Keratinocyte (primary cell): Measurements from ENCODE around the gene FREM2. TPM values are rescaled to one million over a fixed set of nuclear protein-coding genes. Genes with fewer than 3 reads are reported as not detected.

Experiments used
- DNase-seq: peaks from one replicate; pipeline ENCODE4 v3.0.0-alpha.2; 2011; ENCODE audit warnings: low read depth, missing footprints, low spot score
- FAIRE-seq: peaks from 2 replicates; lab custom pipeline; 2011; peaks lifted over from hg19 to GRCh38; lab: Jason Lieb, UNC
- H2AFZ ChIP-seq: 2 replicates; pipeline ENCODE4 v1.6.0; 2012; ENCODE audit warnings: low read length, control low read depth, inconsistent platforms; ENCODE audit not compliant: control insufficient read depth
- H3K27ac ChIP-seq: 2 replicates; pipeline ENCODE4 v1.5.1; 2011; ENCODE audit warnings: low read length; ENCODE audit not compliant: control insufficient read depth, insufficient read depth
- H3K27me3 ChIP-seq: 3 replicates; pipeline ENCODE4 v1.6.0; 2011; ENCODE audit warnings: low read length; ENCODE audit not compliant: control insufficient read depth, insufficient read depth; ENCODE audit errors: extremely low read depth
- H3K36me3 ChIP-seq, 2 experiments: 2 replicates in 1 of 2; 3 replicates in 1 of 2; pipeline ENCODE4 v1.5.1; 2011; ENCODE audit warnings: low read length in 2 of 2, mild to moderate bottlenecking in 1 of 2; ENCODE audit not compliant: control insufficient read depth in 2 of 2, insufficient read depth in 2 of 2; ENCODE audit errors: extremely low read depth in 1 of 2
- H3K4me1 ChIP-seq: 3 replicates; pipeline ENCODE4 v1.5.1; 2011; ENCODE audit warnings: low read length; ENCODE audit not compliant: control insufficient read depth, insufficient read depth; ENCODE audit errors: extremely low read depth
- H3K4me2 ChIP-seq: 3 replicates; pipeline ENCODE4 v1.6.0; 2011; ENCODE audit warnings: low read depth, low read length; ENCODE audit not compliant: control insufficient read depth, insufficient read depth; ENCODE audit errors: extremely low read depth
- H3K4me3 ChIP-seq, 3 experiments: fragments of 200-600 bp in 1 of 3; sonication (generic) in 1 of 3; 2 replicates in 2 of 3; 3 replicates in 1 of 3; pipeline ENCODE4 v1.5.1; 2011 to 2016; ENCODE audit warnings: low read length in 3 of 3, mild to moderate bottlenecking in 3 of 3, control low read depth in 2 of 3, inconsistent platforms in 1 of 3, low read depth in 1 of 3, mixed read lengths in 1 of 3, mixed run types in 1 of 3, moderate library complexity in 1 of 3; ENCODE audit not compliant: control insufficient read depth in 2 of 3, insufficient read depth in 2 of 3; ENCODE audit errors: extremely low read depth in 1 of 3
- H3K79me2 ChIP-seq: 2 replicates; pipeline ENCODE4 v1.6.0; 2012; ENCODE audit warnings: low read length; ENCODE audit not compliant: control insufficient read depth, insufficient read depth
- H3K9ac ChIP-seq: 3 replicates; pipeline ENCODE4 v1.6.0; 2011; ENCODE audit warnings: low read length; ENCODE audit not compliant: control insufficient read depth, insufficient read depth; ENCODE audit errors: extremely low read depth
- H3K9me1 ChIP-seq: 3 replicates; pipeline ENCODE4 v1.6.0; 2011; ENCODE audit warnings: low read length; ENCODE audit not compliant: control insufficient read depth, insufficient read depth; ENCODE audit errors: extremely low read depth
- H3K9me3 ChIP-seq: 2 replicates; pipeline ENCODE4 v1.5.1; 2012; ENCODE audit warnings: low read depth, low read length; ENCODE audit not compliant: control insufficient read depth
- H4K20me1 ChIP-seq: 3 replicates; pipeline ENCODE4 v1.6.0; 2011; ENCODE audit warnings: low read length; ENCODE audit not compliant: control insufficient read depth, insufficient read depth; ENCODE audit errors: extremely low read depth
- EZH2 ChIP-seq: IDR thresholded peaks from one replicate; pipeline ENCODE4 v1.6.1; 2012; ENCODE audit warnings: inconsistent platforms, mild to moderate bottlenecking, low read length, moderate library complexity
- dilution Hi-C: fragments of 300-500 bp; cut with MboI; formaldehyde crosslinking; loops from one replicate; pipeline ENCODE4 v1.7.0; 2020; ENCODE audit warnings: low sequenced_read_pairs; ENCODE audit not compliant: extremely low pct_ligation_motif_present
- polyA plus RNA-seq, 5 experiments: library from polyadenylated mRNA; depleted of rRNA in 3 of 5; stranded (reverse) in 3 of 5; stranded (forward) in 1 of 5; unstranded in 1 of 5; fragments of >200 nt; gene quantifications; 1 replicate in 1 of 5; 2 replicates in 3 of 5; 3 replicates in 1 of 5; pipeline versions ENCODE4 v1.2.1 to v1.2.3, GENCODE V29; 2011 to 2012; ENCODE audit warnings: missing spikeins in 2 of 5, low read depth in 1 of 5, low replicate concordance in 1 of 5
- TF ChIP-seq, protein P1 (sequence below), 3 experiments: IDR thresholded peaks in 1 of 3; conservative IDR thresholded peaks in 1 of 3; optimal IDR thresholded peaks in 1 of 3; 2 replicates in 2 of 3; 3 replicates in 1 of 3; pipeline versions ENCODE3 to v1.5.1; 2011; ENCODE audit warnings: low read length in 3 of 3, mild to moderate bottlenecking in 3 of 3, moderate library complexity in 2 of 3, control low read depth in 1 of 3, inconsistent platforms in 1 of 3; ENCODE audit not compliant: insufficient read depth in 2 of 3; ENCODE audit errors: extremely low read depth in 1 of 3

Gene FREM2
- polyA plus RNA-seq, 1 donor (not counting 4 experiments of a cell fraction or from before 2014, with no cell fraction given), result 0.01 TPM

DNA sequence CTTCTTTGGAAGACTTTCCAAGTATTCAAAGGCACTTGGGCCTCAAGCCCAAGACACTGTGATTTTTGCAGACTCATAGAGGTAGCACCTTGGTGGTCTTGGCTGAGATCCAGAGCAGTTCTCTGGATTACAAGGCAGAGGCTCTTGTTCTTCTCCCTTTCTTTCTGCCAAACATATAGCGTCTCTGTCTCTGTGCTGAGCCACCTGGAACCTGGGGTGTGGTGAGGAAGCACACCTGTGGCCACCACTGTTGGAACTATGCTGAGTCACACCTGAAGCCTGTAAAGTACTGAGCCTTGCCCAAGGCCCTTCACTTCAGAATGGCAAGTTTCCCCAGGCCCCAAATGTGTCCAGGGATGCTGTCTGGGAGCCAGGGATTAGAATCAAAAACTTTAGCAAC is 127.5 kb downstream of the FREM2 start:
- H3K27me3 ChIP-seq, result no peaks in the 10 kb centered on the region
- H3K36me3 ChIP-seq, result no peaks in the 10 kb centered on the region
- peak overlapping the region; percentile 35 for H3K9ac ChIP-seq
- dilution Hi-C loops, result no loop called here
- H3K9me3 ChIP-seq, result no peaks in the 10 kb centered on the region
- H3K27ac ChIP-seq, result peak overlapping the region; percentile 53
- H3K4me2 ChIP-seq, result peak overlapping the region; percentile 63
- H3K4me1 ChIP-seq, result peaks cover 23% of the 10 kb centered on the region
- DNase-seq (no peak), FAIRE-seq (peak; percentile 100)
- no peaks in the 10 kb centered on the region for H3K9me1 ChIP-seq
- TF ChIP-seq, protein P1, sequence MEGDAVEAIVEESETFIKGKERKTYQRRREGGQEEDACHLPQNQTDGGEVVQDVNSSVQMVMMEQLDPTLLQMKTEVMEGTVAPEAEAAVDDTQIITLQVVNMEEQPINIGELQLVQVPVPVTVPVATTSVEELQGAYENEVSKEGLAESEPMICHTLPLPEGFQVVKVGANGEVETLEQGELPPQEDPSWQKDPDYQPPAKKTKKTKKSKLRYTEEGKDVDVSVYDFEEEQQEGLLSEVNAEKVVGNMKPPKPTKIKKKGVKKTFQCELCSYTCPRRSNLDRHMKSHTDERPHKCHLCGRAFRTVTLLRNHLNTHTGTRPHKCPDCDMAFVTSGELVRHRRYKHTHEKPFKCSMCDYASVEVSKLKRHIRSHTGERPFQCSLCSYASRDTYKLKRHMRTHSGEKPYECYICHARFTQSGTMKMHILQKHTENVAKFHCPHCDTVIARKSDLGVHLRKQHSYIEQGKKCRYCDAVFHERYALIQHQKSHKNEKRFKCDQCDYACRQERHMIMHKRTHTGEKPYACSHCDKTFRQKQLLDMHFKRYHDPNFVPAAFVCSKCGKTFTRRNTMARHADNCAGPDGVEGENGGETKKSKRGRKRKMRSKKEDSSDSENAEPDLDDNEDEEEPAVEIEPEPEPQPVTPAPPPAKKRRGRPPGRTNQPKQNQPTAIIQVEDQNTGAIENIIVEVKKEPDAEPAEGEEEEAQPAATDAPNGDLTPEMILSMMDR (optimal IDR thresholded peaks at IDR 0.05 in 1 of 3, IDR thresholded peaks at IDR 0.05 in 1 of 3, conservative IDR thresholded peaks at IDR 0.05 in 1 of 3; ENCODE audit: extremely low read depth in 1 of 3, insufficient read depth in 2 of 3, low read length in 3 of 3), result no peak
- TF ChIP-seq EZH2, result no peak
- H3K79me2 ChIP-seq, result no peaks in the 10 kb centered on the region
- H4K20me1 ChIP-seq, result no peaks in the 10 kb centered on the region
- H3K4me3 ChIP-seq, result peak overlapping the region in 1 of 3 experiments; percentile 19
- H2AFZ ChIP-seq, result peak overlapping the region; percentile 62

- FAIRE-seq (peak; percentile 58), DNase-seq (no peak)
- no peak overlapping the region for H3K27ac ChIP-seq
- no peak overlapping the region for H3K4me2 ChIP-seq
- no peaks in the 10 kb centered on the region for H3K9me3 ChIP-seq
- no peaks in the 10 kb centered on the region for H3K36me3 ChIP-seq
- H3K4me3 ChIP-seq, result no peak overlapping the region
- TF ChIP-seq EZH2, result no peak
- TF ChIP-seq, protein P1 (optimal IDR thresholded peaks at IDR 0.05 in 1 of 3, IDR thresholded peaks at IDR 0.05 in 1 of 3, conservative IDR thresholded peaks at IDR 0.05 in 1 of 3; ENCODE audit: extremely low read depth in 1 of 3, insufficient read depth in 2 of 3, low read length in 3 of 3), result no peak
- dilution Hi-C loops, result no loop called here
- H3K9me1 ChIP-seq, result no peaks in the 10 kb centered on the region
- no peaks in the 10 kb centered on the region for H3K79me2 ChIP-seq
- peaks cover 35% of the 10 kb centered on the region for H3K4me1 ChIP-seq
- H3K27me3 ChIP-seq, result no peaks in the 10 kb centered on the region
- H4K20me1 ChIP-seq, result no peaks in the 10 kb centered on the region
- H2AFZ ChIP-seq, result peak overlapping the region; percentile 47
- H3K9ac ChIP-seq, result no peak overlapping the region
Measured at GRCh38 chr13:38819053-38819452, 132.2 kb downstream of the FREM2 start.
